ENCODE measurements around the gene KIR2DL3.
"Not testable (repeated sequence)": the region's sequence is repeated elsewhere in the genome, so short reads cannot be mapped to it uniquely, and the experiment has no call there.

KIR2DL3 gene

DNA sequence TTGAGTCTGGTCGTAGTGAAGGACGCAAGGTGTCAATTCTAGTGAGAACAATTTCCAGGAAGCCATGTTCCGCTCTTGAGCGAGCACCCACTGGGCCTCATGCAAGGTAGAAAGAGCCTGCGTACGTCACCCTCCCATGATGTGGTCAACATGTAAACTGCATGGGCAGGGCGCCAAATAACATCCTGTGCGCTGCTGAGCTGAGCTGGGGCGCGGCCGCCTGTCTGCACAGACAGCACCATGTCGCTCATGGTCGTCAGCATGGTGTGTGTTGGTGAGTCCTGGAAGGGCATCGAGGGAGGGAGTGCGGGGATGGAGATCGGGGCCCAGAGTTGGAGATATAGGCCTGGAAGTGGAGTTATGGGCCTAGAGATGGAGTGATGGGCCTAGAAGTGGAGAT lies at the start of gene KIR2DL3:
Gene KIR2DL3, plus strand, starts transcription at position 208 of the 400 bp plus-strand sequence. Its CDS starts 33 bp downstream, at position 241.
- DNase-seq (ENCODE audit: low spot score): not testable (repeated sequence)

DNA sequence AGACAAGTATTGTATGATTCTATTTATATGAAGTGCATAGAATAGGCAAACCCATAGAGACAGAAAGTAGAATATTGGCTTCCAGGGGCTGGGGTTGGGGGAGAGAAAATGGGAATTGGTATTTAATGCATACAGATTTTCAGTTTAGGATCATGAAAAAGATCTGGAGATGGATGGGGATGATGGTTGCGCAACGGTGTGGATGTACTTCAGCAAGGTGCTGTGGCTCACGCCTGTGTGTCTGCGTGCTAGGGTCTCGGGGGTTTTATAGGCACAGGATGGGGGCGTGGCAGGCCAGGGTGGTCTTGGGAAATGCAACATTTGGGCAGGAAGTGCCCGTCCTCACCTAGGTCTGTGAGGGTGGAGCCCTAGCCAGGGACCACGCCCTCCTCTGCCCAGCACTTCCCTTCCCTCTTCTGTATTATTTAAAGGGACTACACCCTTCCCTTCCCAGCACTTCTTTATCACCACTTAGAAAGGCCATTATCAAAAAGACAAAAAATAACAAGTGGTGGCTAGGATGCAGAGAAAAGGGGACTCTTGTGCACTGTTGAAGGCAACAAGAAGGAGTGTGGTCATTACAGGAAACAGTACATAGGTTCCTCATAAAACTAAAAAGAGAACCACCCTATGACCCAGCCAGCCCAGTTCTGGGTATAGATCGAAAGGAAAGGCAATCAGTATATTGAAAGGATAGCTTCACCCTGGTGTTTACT lies 46.6 kb upstream of the KIR2DL3 start:
- DNase-seq (ENCODE audit: low spot score): no peak

DNA sequence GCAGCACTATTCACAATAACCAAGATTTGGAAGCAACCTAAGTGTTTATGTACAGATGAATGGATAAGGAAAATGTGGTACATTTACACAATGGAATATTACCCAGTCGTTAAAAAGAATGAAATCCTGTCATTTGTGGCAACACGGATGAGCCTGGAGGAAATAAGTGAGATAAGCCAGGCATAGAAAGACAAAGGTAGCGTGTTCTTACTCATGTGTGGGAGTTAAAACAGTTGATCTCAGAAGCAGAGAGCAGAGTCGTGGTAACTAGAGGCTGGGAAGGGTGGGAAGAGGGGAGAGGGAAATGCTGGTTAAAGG lies 46.1 kb upstream of the KIR2DL3 start:
- no peak for DNase-seq (ENCODE audit: low spot score)

- DNase-seq (ENCODE audit: low spot score): no peak
Observed at GRCh38 chr19:54694648-54695047, 43.7 kb upstream of the KIR2DL3 start.

- no peak for DNase-seq (ENCODE audit: low spot score)
Observed at GRCh38 chr19:54696117-54696548, 42.2 kb upstream of the KIR2DL3 start.

DNA sequence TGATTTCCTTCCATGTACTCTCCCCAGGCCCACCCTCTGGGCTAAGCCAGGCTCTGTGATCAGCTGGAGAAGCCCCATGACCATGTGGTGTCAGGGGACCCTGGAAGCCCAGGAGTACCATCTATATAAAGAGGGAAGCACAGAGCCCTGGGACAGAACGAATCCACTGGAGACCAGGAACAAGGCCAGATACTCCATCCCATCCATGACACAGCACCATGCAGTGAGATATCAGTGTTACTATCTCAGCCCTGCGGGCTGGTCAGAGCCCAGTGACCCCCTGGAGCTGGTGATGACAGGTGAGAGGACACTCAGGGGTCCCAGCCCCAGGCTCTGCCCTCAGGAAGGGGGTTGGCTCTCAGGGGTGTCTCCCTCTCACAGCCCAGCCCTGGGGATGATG lies 41.5 kb upstream of the KIR2DL3 start:
- no peak for DNase-seq (ENCODE audit: low spot score)

GRCh38 chr19:54697716-54698115 lies 40.6 kb upstream of the KIR2DL3 start:
- DNase-seq (ENCODE audit: low spot score): not testable (repeated sequence)

GRCh38 chr19:54704928-54705327 lies 33.4 kb upstream of the KIR2DL3 start:
- no peak for DNase-seq (ENCODE audit: low spot score)

GRCh38 chr19:54707962-54708361 lies 30.4 kb upstream of the KIR2DL3 start:
- DNase-seq (ENCODE audit: low spot score): no peak

GRCh38 chr19:54708781-54709180 lies 29.5 kb upstream of the KIR2DL3 start:
- no peak for DNase-seq (ENCODE audit: low spot score)

- DNase-seq (ENCODE audit: low spot score): no peak
Observed at GRCh38 chr19:54709212-54709948, 28.9 kb upstream of the KIR2DL3 start.

GRCh38 chr19:54709956-54710355 lies 28.4 kb upstream of the KIR2DL3 start:
- DNase-seq (ENCODE audit: low spot score): not testable (repeated sequence)

DNA sequence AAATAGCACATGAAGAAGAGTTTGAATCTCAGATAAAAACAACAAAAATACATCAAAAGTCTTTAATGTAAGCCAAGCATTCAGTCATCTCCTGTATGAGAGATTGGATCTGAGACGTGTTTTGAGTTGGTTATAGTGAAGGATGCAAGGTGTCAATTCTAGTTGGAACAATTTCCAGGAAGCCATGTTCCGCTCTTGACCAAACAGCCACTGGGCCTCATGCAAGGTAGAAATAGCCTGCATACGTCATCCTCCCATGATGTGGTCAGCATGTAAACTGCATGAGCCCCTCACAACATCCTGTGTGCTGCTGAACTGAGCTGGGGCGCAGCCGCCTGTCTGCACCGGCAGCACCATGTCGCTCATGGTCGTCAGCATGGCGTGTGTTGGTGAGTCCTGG lies 14.2 kb upstream of the KIR2DL3 start, which contains the start of gene KIR3DL3:
Gene KIR3DL3, plus strand, starts transcription at position 301 of the 400 bp plus-strand sequence. Its CDS starts 55 bp downstream, at position 356.
- no peak for DNase-seq (ENCODE audit: low spot score)

DNA sequence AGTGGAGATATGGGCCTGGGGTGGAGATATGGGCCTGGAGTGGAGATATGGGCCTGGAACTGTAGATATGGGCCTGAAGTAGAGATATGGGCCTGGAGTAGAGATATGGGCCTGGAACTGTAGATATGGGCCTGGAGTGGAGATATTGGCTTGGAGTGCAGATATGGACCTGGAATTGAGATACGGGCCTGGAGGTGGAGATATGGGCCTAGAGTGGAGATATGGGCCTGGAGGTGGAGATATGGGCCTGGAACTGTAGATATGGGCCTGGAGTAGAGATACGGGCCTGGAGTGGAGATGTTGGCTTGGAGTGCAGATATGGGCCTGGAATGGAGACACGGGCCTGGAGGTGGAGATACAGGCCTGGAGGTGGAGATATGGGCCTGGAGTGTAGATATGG lies 13.7 kb upstream of the KIR2DL3 start:
- DNase-seq (ENCODE audit: low spot score): no peak

- no peak for DNase-seq (ENCODE audit: low spot score)
Observed at GRCh38 chr19:54725321-54725720, 13.0 kb upstream of the KIR2DL3 start.

- no peak for DNase-seq (ENCODE audit: low spot score)
Observed at GRCh38 chr19:54727562-54727961, 10.8 kb upstream of the KIR2DL3 start.

DNA sequence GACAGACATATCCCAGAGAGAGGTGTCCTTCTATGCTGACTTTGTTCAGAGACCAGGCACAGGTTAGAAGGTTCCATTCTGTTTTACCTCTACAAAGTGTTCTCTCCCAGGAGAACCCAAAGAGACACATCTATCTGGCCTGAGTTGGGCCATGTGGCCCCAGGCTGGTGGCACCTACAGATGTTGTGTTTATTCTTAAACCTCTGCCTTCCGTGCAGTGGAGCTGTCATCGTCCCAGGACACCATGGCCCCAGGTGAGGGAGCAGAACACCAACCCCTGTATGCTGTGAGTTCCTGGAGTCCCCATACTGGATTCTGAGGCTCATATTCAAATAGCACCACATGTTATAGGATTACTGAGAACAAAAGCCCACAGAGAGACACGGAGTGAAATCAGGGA lies 10.1 kb upstream of the KIR2DL3 start:
- no peak for DNase-seq (ENCODE audit: low spot score)

DNA sequence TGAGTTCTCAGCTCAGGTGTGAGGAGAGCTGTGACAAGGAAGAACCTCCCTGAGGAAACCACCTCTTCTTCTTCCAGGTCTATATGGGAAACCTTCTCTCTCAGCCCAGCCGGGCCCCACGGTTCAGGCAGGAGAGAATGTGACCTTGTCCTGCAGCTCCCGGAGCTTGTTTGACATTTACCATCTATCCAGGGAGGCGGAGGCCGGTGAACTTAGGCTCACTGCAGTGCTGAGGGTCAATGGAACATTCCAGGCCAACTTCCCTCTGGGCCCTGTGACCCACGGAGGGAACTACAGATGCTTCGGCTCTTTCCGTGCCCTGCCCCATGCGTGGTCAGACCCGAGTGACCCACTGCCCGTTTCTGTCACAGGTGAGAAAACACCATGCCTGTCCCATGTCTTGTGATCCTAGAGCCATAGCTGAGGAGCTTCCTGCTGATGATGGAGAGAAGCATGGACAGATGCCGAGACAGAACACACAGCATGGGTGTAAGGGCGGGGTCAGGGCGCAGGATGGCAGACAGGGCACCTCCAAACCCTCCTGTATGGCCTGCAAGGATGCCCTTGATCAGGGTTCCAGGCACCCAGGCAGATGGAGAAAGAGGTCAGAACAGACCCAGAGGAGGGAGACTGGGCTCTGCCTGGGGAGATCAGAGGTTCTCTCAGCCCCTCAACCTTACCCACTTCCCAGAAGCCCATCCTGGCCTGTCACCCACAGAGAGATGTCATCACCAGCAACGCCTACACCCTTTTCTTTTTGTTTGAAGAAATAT lies 8.7 kb upstream of the KIR2DL3 start:
- no peak for DNase-seq (ENCODE audit: low spot score)

DNA sequence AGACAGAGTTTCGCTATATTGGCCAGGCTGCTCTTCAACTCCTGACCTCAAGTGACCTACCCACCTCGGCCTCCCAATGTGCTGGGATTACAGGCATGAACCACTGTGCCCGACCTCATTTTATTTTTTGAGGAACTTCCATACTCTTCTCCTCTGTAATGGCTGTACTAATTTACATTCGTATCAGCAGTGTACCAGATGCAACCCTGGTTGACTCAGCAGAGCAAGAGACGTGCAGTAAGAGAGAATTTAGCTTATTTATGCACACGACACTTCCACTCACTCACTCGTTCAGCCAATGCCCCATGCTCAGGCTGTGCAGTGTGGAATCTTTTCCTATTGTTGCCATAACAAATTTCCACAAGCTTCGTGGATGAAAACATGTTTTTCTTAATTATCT lies 7.1 kb upstream of the KIR2DL3 start:
- no peak for DNase-seq (ENCODE audit: low spot score)

- DNase-seq (ENCODE audit: low spot score): no peak
Observed at GRCh38 chr19:54738715-54739114, 402 bp downstream of the KIR2DL3 start.

GRCh38 chr19:54739587-54740497 lies 1.5 kb downstream of the KIR2DL3 start:
- DNase-seq (ENCODE audit: low spot score): no peak

GRCh38 chr19:54741950-54742349 lies 3.6 kb downstream of the KIR2DL3 start:
- DNase-seq (ENCODE audit: low spot score): not testable (repeated sequence)

Measured in AG08395 (cell line).